ENCODE data around the gene ERGIC3.

GRCh38 chr20:35518955-35519354 is 22.9 kb upstream of the ERGIC3 start:
- TF ChIP-seq CTCF (IDR thresholded peaks at IDR 0.05) (no peak), HES2 (IDR thresholded peaks at IDR 0.05) (no peak), RAD21 (conservative IDR thresholded peaks at IDR 0.05 in 1 of 2, IDR thresholded peaks at IDR 0.05 in 1 of 2) (no peak), HDAC2 (IDR thresholded peaks at IDR 0.05) (no peak), POLR2A (IDR thresholded peaks at IDR 0.05; ENCODE audit: low read length) (no peak), RFX5 (IDR thresholded peaks at IDR 0.05) (no peak), CEBPB (IDR thresholded peaks at IDR 0.05) (0 out of 4 replicates have a peak, but pooled peaks of 1 of the 2 experiments have one; percentile 12)
- TF ChIP-seq, protein P1, sequence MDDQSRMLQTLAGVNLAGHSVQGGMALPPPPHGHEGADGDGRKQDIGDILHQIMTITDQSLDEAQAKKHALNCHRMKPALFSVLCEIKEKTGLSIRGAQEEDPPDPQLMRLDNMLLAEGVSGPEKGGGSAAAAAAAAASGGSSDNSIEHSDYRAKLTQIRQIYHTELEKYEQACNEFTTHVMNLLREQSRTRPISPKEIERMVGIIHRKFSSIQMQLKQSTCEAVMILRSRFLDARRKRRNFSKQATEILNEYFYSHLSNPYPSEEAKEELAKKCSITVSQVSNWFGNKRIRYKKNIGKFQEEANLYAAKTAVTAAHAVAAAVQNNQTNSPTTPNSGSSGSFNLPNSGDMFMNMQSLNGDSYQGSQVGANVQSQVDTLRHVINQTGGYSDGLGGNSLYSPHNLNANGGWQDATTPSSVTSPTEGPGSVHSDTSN (IDR thresholded peaks at IDR 0.05), result no peak

Data from A549 (cell line).